ENCODE data around the gene PRKG1.

PRKG1 gene

DNA sequence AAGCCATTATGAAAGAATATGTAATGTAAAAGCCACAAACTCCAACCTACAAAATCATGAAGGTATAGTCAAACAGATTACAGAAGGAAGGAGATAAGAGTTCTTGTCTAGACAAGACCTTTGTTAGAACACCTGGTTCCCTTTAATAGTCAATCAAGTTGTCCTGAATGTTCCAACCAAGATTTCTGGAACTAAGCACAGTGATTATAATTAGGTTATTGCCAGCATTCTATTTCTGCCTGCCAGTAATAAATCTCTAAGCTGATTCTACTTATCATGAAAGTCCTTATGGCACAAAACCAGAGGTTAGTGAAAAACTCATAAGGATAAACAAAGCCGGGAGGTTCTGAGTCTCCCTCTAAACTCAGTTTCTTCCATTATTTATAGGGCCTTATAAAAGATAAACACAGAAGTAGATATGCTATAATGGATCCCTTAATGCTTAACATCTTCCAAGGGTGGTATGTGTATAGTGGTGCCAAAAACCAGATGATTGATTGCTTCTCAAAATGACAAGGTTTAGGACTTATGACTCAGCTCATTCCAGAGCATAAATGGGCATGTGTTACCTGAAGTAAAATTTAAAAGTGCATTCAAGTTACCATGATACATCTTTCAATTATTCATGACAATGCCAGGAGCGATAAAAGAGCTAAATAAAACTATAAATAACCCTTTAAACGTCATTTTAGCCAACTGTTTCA lies 387.9 kb downstream of the PRKG1 start:
- DNase-seq, result no peak

- DNase-seq, result no peak
Observed at GRCh38 chr10:51468424-51468823, 394.1 kb downstream of the PRKG1 start.

GRCh38 chr10:51469686-51470085 lies 395.4 kb downstream of the PRKG1 start:
- no peak for DNase-seq

- no peak for DNase-seq
Observed at GRCh38 chr10:51471271-51471670, 397.0 kb downstream of the PRKG1 start.

GRCh38 chr10:51472154-51472553 lies 397.9 kb downstream of the PRKG1 start:
- no peak for DNase-seq

DNA sequence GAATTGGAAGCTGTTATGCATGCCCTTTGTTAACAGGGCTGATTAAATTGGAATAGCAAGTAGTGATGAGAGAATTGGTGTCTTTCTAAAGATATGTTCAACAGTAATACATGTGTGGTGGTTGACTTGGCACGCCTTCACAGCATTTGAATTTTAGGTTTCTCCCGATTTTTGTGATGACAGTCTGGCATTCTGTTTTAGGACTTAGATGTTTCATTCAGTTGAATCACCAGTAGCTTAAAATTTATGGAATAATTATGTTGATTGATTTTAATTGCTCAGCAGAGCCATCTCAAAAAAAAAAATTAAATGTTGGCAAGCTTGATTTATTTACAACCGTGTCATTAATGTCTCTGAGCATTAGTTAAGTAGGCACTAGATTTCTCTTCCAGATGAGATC lies 405.4 kb downstream of the PRKG1 start:
- DNase-seq, result no peak

DNA sequence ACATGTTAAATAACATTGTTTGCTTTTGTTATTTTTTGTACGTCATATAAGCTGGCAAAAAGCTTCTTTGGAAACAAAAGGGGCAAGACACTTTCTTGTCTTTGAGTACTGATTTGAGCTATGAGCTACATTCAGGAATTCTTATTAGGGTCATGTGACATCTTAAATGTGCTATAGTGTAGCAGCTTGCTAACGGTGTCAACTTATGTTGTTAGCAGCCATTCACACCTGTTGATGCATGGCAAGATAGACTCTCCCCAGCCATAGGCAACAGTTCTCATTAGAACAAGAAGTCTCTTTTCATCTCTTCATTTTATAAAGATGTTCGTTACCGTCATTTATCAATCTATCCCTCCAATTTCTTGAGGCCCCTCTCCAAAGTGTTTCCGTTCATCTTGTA lies 411.4 kb downstream of the PRKG1 start:
- no peak for DNase-seq

DNA sequence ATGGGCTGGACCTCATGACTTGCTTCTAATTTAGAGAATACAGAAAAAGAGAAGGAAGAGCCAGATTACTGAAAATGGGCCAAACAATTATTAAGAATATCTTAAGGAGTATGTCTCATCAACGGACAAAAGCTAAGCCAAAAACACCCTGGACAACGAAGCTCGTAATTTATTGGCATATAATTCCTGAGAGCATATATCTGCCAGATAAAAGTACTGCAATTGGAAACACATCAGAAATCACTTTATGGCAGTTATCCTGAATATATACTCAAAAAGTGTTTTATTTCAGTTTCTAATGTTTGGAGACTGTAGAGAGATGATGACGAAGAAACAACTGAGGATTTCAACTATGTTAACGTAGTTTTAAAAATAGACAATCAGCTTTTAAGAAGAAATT lies 413.3 kb downstream of the PRKG1 start:
- DNase-seq, result no peak

GRCh38 chr10:51488766-51489408 lies 414.6 kb downstream of the PRKG1 start:
- no peak for DNase-seq

- no peak for DNase-seq
Observed at GRCh38 chr10:51498424-51498823, 424.1 kb downstream of the PRKG1 start.

DNA sequence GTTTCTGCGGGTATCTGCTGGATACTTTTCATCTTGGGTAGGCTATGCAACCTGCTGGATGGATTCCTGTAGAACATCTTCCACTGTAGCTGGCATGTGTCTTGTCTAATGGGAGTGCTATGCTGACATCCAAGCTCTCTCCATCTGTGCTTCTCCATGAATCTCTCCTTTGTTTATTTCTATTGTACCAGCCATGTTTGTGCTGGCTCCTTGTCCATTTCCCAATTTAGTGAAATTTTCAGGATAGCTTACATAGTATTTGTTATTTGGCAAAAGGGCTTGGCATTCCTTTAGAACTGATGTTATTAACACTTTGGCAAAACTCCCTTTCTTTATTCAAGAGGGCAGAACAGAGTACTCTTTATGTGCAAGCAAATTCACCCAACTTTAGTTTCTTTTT lies 427.1 kb downstream of the PRKG1 start:
- no peak for DNase-seq

- DNase-seq, result no peak
Observed at GRCh38 chr10:51502124-51502523, 427.8 kb downstream of the PRKG1 start.

DNA sequence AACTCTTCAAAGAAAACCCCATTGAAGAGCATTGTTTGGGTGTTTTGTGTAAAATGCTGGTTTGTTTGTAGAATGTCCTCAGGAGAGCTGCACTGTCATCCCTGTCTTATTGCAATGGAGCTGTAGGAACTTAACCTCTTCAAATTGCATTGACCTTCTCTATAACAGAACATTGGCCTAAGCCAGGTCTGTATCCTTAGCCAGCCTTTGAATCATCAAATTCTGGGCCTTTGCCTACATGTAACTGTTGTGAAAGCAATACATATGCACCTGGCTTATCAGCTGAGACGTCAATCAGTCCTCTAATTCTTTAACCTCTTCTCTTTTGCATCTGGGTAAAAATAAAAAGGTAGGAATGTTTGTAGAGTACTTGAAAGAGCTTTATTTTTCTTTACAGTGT lies 429.1 kb downstream of the PRKG1 start:
- no peak for DNase-seq

DNA sequence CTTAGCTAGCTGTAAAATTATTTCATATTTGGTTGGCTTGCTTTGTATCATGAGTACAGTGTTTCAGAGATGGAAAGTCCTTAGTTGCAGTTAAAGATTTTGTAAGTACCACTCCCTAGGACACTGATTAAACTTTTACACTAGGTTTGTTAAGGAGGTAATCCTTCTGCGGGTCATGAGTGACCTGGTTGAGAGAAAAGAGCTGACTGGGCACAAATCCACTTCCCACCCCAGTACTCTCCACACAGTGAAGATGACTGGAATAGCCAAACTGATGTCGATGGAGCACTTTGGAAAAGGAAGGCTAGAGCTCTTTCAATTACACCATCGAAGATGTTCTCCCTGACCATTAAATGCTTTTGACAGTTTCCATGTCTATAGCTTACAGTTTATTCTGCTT lies 433.2 kb downstream of the PRKG1 start:
- no peak for DNase-seq

GRCh38 chr10:51508156-51508555 lies 433.9 kb downstream of the PRKG1 start:
- DNase-seq, result no peak

GRCh38 chr10:51510231-51510630 lies 435.9 kb downstream of the PRKG1 start:
- DNase-seq, result no peak

DNA sequence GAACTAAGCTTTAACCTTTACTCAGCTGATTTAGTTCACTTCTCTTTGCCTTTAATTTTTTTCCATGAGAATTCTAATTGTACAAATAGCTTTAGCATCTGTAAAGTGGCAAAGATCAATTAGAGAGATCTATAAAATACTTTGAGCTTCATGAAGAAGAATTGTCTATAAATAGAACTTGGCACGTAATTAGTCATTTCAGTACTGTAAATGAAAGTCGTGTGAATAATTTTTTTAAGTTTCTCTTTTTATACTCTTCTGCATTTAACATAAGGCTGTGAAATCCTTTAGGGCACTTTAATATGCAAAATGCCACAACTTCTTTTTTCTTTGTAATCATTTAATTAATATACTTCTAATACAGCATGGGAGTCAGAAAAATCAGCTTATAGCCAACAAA lies 447.3 kb downstream of the PRKG1 start:
- no peak for DNase-seq

- DNase-seq, result no peak
Observed at GRCh38 chr10:51522858-51523257, 448.6 kb downstream of the PRKG1 start.

GRCh38 chr10:51523440-51523839 lies 449.2 kb downstream of the PRKG1 start:
- DNase-seq, result no peak

DNA sequence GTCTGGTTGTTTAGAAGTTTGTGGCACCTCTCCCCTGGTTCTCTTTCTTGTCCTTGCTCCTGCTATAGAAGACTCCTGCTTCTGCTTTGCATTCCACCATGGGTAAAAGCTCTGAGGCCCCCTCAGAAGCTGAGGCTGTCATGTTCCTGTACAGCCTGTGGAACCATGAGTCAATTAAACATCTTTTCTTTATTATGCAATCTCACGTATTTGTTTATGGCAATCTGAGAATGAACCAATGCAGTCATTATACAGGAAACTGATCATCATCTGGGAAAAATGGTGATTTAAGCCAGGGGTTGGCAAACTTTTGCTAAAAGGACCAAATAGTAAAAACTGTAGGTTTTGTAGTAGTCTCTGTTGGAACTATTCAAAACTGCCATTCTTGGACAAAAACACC lies 449.8 kb downstream of the PRKG1 start:
- no peak for DNase-seq

GRCh38 chr10:51527522-51528219 lies 453.4 kb downstream of the PRKG1 start:
- no peak for DNase-seq

DNA sequence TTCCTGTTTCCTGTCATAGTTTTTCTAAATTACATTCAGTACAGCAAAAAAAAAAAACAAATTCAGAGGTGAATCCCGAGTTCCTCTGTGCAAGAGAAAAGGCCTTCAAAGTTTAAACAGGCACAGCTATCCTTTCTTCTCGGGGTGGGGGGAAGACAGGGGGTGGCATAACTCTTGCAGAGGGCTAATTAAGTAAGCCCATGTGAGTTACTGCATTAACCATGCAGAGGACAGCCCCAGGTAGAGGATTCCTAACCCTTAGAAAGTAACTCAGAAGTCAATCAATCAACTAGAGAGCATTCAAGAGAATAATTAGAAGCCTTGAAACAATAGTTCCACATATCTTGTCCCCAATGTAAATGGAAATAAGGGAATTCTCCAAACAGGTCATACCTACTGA lies 454.2 kb downstream of the PRKG1 start:
- DNase-seq, result no peak

- no peak for DNase-seq
Observed at GRCh38 chr10:51530541-51530940, 456.3 kb downstream of the PRKG1 start.

DNA sequence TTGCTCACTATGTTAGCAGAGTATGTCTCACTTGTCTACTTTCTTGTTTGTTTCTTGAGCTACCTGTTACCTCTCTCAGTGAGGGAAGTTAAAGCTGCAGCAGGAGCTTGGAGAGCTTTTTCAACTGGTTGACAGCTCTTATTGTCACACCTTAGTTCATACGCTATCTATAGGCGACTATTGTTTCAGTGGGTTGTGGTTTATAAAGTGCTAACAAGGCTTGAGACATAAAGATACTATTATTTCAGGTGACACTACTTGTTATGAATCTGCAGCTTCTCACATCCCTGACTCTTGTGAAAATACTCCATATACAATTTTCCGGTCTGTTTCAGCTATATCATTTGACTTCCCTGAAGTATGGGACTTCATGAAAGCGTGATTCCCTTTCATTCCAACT lies 457.8 kb downstream of the PRKG1 start:
- DNase-seq, result no peak
